DOHH2 (cell line): ENCODE results near the gene PDE6G.

Experiments
- CTCF ChIP-seq: fragments of 200-600 bp; sonication (generic); IDR thresholded peaks from one replicate; pipeline ENCODE4 v1.5.1; 2014; ENCODE audit warnings: antibody characterized with exemption, mild to moderate bottlenecking, low read depth, low read length; ENCODE audit not compliant: poor library complexity, severe bottlenecking
- EZH2phosphoT487 ChIP-seq: fragments of 200-600 bp; sonication (generic); IDR thresholded peaks from 2 replicates; pipeline ENCODE4 v1.6.1; 2017; ENCODE audit warnings: borderline replicate concordance, mild to moderate bottlenecking, antibody characterized with exemption, low read length, moderate library complexity, mixed read lengths

GRCh38 chr17:81666342-81667191, 10.2 kb upstream of the PDE6G start, which contains the start of the genes CCDC137 and OXLD1:
- TF ChIP-seq CTCF (no peak), EZH2phosphoT487 (no peak)
